HUES48 (cell line): ENCODE results near the gene GNAI3.
A peak's percentile ranks its signal among the peaks of the same experiment; 100 is the strongest.

Experiments
- H3K27ac ChIP-seq: one replicate; pipeline ENCODE4 v1.7.0; 2013; ENCODE audit warnings: low read depth, low read length, inconsistent platforms
- H3K27me3 ChIP-seq: 2 replicates; pipeline ENCODE4 v1.6.1; 2013; ENCODE audit warnings: mild to moderate bottlenecking, low read length; ENCODE audit not compliant: control insufficient read depth, insufficient read depth
- H3K36me3 ChIP-seq: 2 replicates; pipeline ENCODE4 v1.6.1; 2013; ENCODE audit warnings: low read length; ENCODE audit not compliant: control insufficient read depth, insufficient read depth
- H3K4me1 ChIP-seq: 2 replicates; pipeline ENCODE4 v1.6.1; 2013; ENCODE audit warnings: mild to moderate bottlenecking, low read length; ENCODE audit not compliant: control insufficient read depth, insufficient read depth
- H3K4me3 ChIP-seq: 2 replicates; pipeline ENCODE4 v1.5.1; 2013; ENCODE audit warnings: mild to moderate bottlenecking, low read depth, low read length
- H3K9ac ChIP-seq: 2 replicates; pipeline ENCODE4 v1.6.1; 2013; ENCODE audit warnings: mild to moderate bottlenecking, low read depth, low read length, moderate library complexity
- H3K9me3 ChIP-seq: 2 replicates; pipeline ENCODE4 v1.6.1; 2013; ENCODE audit warnings: low read length; ENCODE audit not compliant: control insufficient read depth, insufficient read depth

GNAI3 gene

DNA sequence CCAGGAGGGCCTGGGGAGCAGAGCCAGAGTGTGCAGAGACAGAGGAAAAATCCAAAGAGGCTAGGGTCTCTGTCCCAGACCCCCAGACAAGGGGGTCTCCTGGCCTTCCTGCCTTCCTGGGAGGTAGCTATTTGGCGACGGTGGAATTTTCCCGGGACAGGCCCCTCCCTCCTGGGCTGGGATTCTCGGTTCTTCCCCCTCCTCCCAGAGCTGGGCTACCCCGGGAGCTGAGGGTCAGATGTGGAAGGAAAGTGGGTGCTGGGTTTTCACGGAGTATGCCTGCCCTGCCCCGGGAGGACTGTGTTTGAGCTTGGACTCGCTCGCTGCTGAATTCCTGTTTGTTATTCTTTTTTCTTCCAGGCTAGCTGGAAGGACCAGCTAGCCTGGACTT, 72.0 kb downstream of the GNAI3 start:
- Histone ChIP-seq H3K27ac (peak overlapping the region; percentile 59), H3K9me3 (no peaks in the 10 kb centered on the region), H3K36me3 (no peaks in the 10 kb centered on the region), H3K27me3 (no peaks in the 10 kb centered on the region), H3K9ac (peak overlapping the region; percentile 67), H3K4me1 (peaks cover 26% of the 10 kb centered on the region), H3K4me3 (peak overlapping the region; percentile 85)

GRCh38 chr1:109620841-109621286, 72.4 kb downstream of the GNAI3 start:
- H3K4me1 ChIP-seq: peaks cover 26% of the 10 kb centered on the region
- peak overlapping the region; percentile 59 for H3K27ac ChIP-seq
- H3K9me3 ChIP-seq: no peaks in the 10 kb centered on the region
- H3K36me3 ChIP-seq: no peaks in the 10 kb centered on the region
- H3K9ac ChIP-seq: no peak overlapping the region
- no peaks in the 10 kb centered on the region for H3K27me3 ChIP-seq
- H3K4me3 ChIP-seq: peak overlapping the region; percentile 85

- H3K4me1 ChIP-seq: peaks cover 26% of the 10 kb centered on the region
- no peaks in the 10 kb centered on the region for H3K9me3 ChIP-seq
- peaks cover 3% of the 10 kb centered on the region for H3K36me3 ChIP-seq
- H3K9ac ChIP-seq: no peak overlapping the region
- H3K4me3 ChIP-seq: peak overlapping the region; percentile 85; the same call in 1 of the 2 replicates
- no peaks in the 10 kb centered on the region for H3K27me3 ChIP-seq
- H3K27ac ChIP-seq: no peak overlapping the region
Observed at GRCh38 chr1:109621379-109622136, 73.1 kb downstream of the GNAI3 start.

DNA sequence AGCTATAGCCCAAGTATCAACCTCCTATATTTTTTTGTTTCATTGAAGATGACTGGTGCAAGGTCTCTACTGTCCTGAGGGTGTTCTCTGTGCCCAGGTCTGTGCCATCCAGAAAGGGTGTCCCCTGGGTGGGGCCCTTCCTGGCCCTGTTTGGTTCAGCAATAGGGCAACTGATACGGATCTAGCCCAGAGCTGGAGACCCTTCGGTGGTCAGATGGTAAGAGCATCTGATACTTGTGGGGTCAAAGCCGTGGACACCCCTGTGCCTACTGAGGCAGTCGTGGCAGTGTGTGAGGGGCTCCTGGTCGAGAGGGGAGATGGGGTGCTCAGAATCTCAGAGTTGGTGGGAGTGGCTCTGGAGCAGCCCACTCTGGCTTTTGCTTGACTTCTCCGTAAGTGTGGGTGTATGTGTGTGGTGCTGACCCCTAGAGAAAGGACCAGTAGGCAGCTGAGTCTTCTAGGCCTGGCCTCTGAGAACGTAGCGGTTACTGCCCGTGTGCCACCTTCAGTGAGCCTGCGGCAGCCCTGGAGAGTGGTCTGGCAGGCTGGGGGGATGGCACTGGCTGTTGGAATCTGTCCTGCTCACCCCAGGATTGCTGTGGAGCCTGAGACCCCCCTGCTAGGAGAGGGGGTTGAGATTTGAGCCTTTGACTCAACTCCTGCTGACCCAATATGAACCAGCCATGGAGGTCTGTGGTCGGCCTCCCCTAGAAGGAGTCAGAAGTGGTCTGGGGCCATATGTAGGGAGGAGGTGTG, 73.9 kb downstream of the GNAI3 start:
- H3K9ac ChIP-seq: no peak overlapping the region
- no peaks in the 10 kb centered on the region for H3K9me3 ChIP-seq
- no peak overlapping the region for H3K27ac ChIP-seq
- peaks cover 10% of the 10 kb centered on the region for H3K36me3 ChIP-seq
- peaks cover 19% of the 10 kb centered on the region for H3K4me1 ChIP-seq
- no peak overlapping the region for H3K4me3 ChIP-seq
- H3K27me3 ChIP-seq: no peaks in the 10 kb centered on the region

DNA sequence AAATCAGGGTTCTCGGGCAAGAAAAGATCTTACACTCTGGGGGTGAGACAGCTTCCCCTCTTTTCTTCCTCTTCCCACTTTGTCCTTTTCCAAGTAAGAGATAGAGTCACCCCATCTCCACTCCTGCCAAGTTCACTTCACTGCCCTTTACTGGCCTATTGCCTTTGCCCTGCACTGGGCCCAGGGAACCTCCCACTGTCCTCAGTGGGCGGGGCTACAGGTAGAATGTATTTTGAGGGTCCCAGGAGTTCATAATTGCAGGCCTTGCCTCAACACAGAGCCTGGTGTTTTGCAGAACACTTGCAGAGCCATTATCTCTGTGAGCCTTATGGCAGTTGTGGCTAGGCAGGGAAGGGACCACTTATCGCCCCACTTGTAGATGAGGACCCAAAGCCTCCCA, 74.5 kb downstream of the GNAI3 start:
- Histone ChIP-seq H3K27ac (no peak overlapping the region), H3K27me3 (no peaks in the 10 kb centered on the region), H3K4me1 (peaks cover 13% of the 10 kb centered on the region), H3K36me3 (peaks cover 16% of the 10 kb centered on the region), H3K4me3 (no peak overlapping the region), H3K9ac (no peak overlapping the region), H3K9me3 (no peaks in the 10 kb centered on the region)

- H3K4me3 ChIP-seq: no peak overlapping the region
- H3K27ac ChIP-seq: no peak overlapping the region
- H3K27me3 ChIP-seq: no peaks in the 10 kb centered on the region
- H3K9me3 ChIP-seq: no peaks in the 10 kb centered on the region
- H3K36me3 ChIP-seq: peaks cover 24% of the 10 kb centered on the region
- no peak overlapping the region for H3K9ac ChIP-seq
- H3K4me1 ChIP-seq: peaks cover 8% of the 10 kb centered on the region
Observed at GRCh38 chr1:109623601-109624161, 75.3 kb downstream of the GNAI3 start.

DNA sequence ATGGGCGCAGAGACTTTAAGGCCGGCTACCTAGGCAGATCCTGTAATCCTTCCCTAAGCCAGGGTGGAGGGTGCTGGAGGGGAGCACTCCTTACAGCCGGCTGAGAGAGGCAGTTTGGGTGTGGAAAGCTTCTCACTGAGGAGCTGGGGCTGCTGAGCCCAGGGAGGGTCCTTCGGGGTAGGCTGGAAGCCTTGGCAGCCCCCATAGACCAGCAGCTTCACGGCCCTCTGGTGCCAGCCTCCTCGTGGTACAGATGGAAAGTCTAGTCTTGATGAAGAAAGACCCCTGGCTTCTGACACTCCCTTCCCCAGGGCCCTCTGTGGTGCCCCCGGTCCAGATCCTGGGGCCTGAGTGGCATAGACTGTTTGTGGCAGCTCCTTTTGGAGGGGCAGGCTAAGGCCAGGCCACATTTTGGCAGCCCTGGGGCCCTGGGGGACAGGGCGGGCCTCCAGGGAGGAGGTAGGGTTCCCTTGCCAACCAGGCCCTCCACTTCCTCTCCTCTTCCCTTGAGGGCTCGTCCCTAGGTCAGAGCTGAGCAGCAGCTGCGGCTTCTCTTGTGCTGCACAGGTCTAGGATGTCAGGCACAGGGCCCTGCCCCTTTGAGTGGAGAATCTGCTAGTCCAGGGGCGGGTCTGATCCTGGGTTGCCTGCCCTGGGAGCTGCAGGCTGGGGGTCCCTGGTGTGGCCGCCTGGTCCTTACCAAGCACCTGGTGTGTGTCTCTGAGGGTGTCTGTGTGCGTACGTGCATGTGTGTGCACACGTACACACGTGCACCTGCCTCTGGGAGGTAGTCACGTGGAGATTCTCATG, 76.0 kb downstream of the GNAI3 start:
- no peaks in the 10 kb centered on the region for H3K9me3 ChIP-seq
- H3K27me3 ChIP-seq: no peaks in the 10 kb centered on the region
- no peak overlapping the region for H3K27ac ChIP-seq
- H3K4me1 ChIP-seq: peaks cover under 1% of the 10 kb centered on the region
- no peak overlapping the region for H3K4me3 ChIP-seq
- H3K36me3 ChIP-seq: peaks cover 31% of the 10 kb centered on the region
- H3K9ac ChIP-seq: no peak overlapping the region

- Histone ChIP-seq H3K4me3 (no peak overlapping the region), H3K4me1 (no peaks in the 10 kb centered on the region; the same call in 1 of the 2 replicates), H3K36me3 (peaks cover 38% of the 10 kb centered on the region), H3K9me3 (no peaks in the 10 kb centered on the region), H3K27me3 (no peaks in the 10 kb centered on the region), H3K9ac (no peak overlapping the region), H3K27ac (no peak overlapping the region)
Observed at GRCh38 chr1:109625176-109625575, 76.8 kb downstream of the GNAI3 start.

DNA sequence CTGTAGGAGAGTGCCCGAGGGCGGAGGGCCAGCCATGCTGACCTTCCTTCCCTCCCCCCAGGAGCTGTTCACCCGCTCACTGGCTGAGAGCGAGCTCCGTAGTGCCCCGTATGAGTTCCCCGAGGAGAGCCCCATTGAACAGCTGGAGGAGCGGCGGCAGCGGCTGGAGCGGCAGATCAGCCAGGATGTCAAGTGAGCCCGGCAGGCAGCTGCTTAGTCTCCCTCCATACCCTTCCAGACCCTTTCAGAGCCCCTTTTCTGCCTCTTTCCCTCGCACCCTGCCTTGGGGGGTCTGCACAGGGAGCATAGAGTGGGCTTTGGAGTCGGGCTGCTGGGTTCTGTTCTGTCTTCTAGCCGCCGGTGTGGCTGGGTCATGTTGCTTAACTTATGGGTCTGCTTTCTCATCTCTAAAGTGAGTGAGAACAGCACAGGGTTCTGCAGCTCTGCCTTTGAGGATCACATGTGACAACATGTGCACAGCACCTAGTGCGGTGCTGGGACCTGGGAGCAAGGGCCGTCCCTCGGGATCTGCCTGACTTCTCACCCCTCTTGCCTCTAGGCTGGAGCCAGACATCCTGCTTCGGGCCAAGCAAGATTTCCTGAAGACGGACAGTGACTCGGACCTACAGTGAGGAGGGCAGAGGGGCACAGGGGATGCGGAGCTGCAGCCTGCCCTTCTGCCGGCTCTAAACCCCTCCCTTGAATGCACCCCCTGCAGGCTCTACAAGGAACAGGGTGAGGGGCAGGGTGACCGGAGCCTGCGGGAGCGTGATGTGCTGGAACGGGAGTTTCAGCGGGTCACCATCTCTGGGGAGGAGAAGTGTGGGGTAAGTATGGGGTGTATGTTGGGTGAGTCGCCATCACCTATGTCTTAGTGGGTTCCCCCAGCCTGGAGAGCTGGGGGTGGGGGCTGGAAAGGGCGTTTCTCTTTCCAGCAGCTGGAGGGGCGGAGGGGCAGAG, 77.5 kb downstream of the GNAI3 start:
- Histone ChIP-seq H3K27ac (no peak overlapping the region), H3K4me1 (no peaks in the 10 kb centered on the region; the same call in 1 of the 2 replicates), H3K27me3 (no peaks in the 10 kb centered on the region), H3K4me3 (no peak overlapping the region), H3K9me3 (no peaks in the 10 kb centered on the region), H3K9ac (no peak overlapping the region), H3K36me3 (peaks cover 41% of the 10 kb centered on the region)
